Stomach (tissue), 9 donors: ENCODE measurements around the gene RAI1. TPM values are rescaled to one million over a fixed set of nuclear protein-coding genes. Genes with fewer than 3 reads are reported as not detected.

Experiments
- DNase-seq, 2 donors: peaks; one replicate each; pipeline versions ENCODE4 v3.0.0 to v3.0.0-alpha.2; 2013 to 2019
- H3K27ac ChIP-seq, 5 donors: fragments of 200-600 bp in 4 of 5; sonication (generic) in 4 of 5; one replicate each; pipeline ENCODE4 v1.5.1; 2013 to 2019; ENCODE audit warnings: mild to moderate bottlenecking in 1 of 5, moderate library complexity in 1 of 5
- H3K27me3 ChIP-seq, 3 donors: fragments of 200-600 bp; sonication (generic); one replicate each; pipeline ENCODE4 v1.5.1; 2017 to 2019; ENCODE audit warnings: mixed run types in 1 of 3
- H3K36me3 ChIP-seq, 4 donors: fragments of 200-600 bp; sonication (generic); 1 replicate in 3 of 4; 2 replicates in 1 of 4; pipeline ENCODE4 v1.5.1; 2016 to 2019
- H3K4me1 ChIP-seq, 4 donors: fragments of 200-600 bp; sonication (generic); one replicate each; pipeline ENCODE4 v1.5.1; 2016 to 2019
- H3K4me3 ChIP-seq, 4 donors: fragments of 200-600 bp; sonication (generic) in 3 of 4; one replicate each; pipeline ENCODE4 v1.5.1; 2016 to 2019; ENCODE audit warnings: mild to moderate bottlenecking in 1 of 4
- H3K9me3 ChIP-seq, 4 donors: fragments of 200-600 bp; sonication (generic); one replicate each; pipeline ENCODE4 v1.5.1; 2016 to 2019
- CTCF ChIP-seq, 7 experiments: fragments of 450-650 bp in 4 of 7; fragments of 200-600 bp in 3 of 7; sonication (generic) in 3 of 7; IDR thresholded peaks; one replicate each; pipeline ENCODE4 v1.5.1; 2016 to 2019; ENCODE audit warnings: antibody characterized with exemption in 7 of 7, control low read depth in 2 of 7, mild to moderate bottlenecking in 1 of 7
- EP300 ChIP-seq: sonication (generic); formaldehyde crosslinking; IDR thresholded peaks from one replicate; pipeline ENCODE4 v1.6.1; 2017; ENCODE audit warnings: antibody characterized with exemption
- POLR2A ChIP-seq, 4 donors: fragments of 450-650 bp; IDR thresholded peaks; one replicate each; pipeline ENCODE4 v1.6.1; 2016; ENCODE audit warnings: antibody characterized with exemption in 4 of 4, control low read depth in 2 of 4, mild to moderate bottlenecking in 1 of 4, moderate library complexity in 1 of 4
- POLR2AphosphoS5 ChIP-seq, 3 donors: sonication (generic); formaldehyde crosslinking; IDR thresholded peaks; one replicate each; pipeline ENCODE4 v1.6.1; 2016; ENCODE audit warnings: antibody characterized with exemption in 3 of 3
- WGBS, 5 donors: extraction: QIAGEN DNeasy Blood & Tissue Kit in 3 of 5; methylation state at CpG; one replicate each; pipeline versions ENCODE4 v1.1.5 to v1.1.7; 2013 to 2018; 5-methylcytosine and 5-hydroxymethylcytosine counted together
- intact Hi-C: fragments of 100-400 bp; cut with DNase I; formaldehyde crosslinking; loops from one replicate; pipeline ENCODE4 v1.15.1; 2023; ENCODE audit warnings: low total_unique reads
- polyA plus RNA-seq, 3 donors: library from polyadenylated mRNA; stranded (reverse); fragments of 200-250 nt; gene quantifications; one replicate each; pipeline ENCODE4 v1.2.3, GENCODE V29; 2013
- total RNA-seq, 5 donors: library from RNA; depleted of rRNA; stranded (reverse); fragments of >200 nt; gene quantifications; one replicate each; pipeline versions ENCODE4 v1.1.0 to v1.2.3, GENCODE V29; 2014 to 2016
- donor health status: healthy with polysubstance abuse.
- donor health status: Bipolar disorder and iron deficiency.
- donor health status: healthy.

Gene RAI1
- total and polyA plus RNA-seq, 8 donors: 4.6 to 94.5 (median 28.3) TPM

GRCh38 chr17:17645961-17646360 is 35.3 kb upstream of the RAI1 start:
- DNase-seq: no peak
- intact Hi-C loops: no loop called here
- no peak overlapping the region for H3K27ac ChIP-seq
- no peaks in the 10 kb centered on the region for H3K4me1 ChIP-seq
- no peak overlapping the region for H3K4me3 ChIP-seq
- TF ChIP-seq CTCF (IDR thresholded peaks at IDR 0.05) (no peak), POLR2AphosphoS5 (IDR thresholded peaks at IDR 0.05) (no peak), EP300 (no peak), POLR2A (IDR thresholded peaks at IDR 0.05) (no peak)
- H3K36me3 ChIP-seq: no peaks in the 10 kb centered on the region
- H3K27me3 ChIP-seq: peaks cover 0 to 4% (median 0%) of the 10 kb centered on the region in 3 donors
- H3K9me3 ChIP-seq: peaks cover 0 to 6% (median 5%) of the 10 kb centered on the region in 4 donors
- 87 to 97% (median 95%) methylated on average over 2 of the region's 2 CpGs for WGBS, 5 donors

GRCh38 chr17:17647524-17648178 is 33.6 kb upstream of the RAI1 start:
- TF ChIP-seq CTCF (IDR thresholded peaks at IDR 0.05) (no peak), EP300 (no peak), POLR2AphosphoS5 (IDR thresholded peaks at IDR 0.05) (no peak), POLR2A (IDR thresholded peaks at IDR 0.05) (no peak)
- WGBS, 5 donors: 67 to 81% (median 76%) methylated on average over 14 of the region's 14 CpGs
- intact Hi-C loops: no loop called here

DNA sequence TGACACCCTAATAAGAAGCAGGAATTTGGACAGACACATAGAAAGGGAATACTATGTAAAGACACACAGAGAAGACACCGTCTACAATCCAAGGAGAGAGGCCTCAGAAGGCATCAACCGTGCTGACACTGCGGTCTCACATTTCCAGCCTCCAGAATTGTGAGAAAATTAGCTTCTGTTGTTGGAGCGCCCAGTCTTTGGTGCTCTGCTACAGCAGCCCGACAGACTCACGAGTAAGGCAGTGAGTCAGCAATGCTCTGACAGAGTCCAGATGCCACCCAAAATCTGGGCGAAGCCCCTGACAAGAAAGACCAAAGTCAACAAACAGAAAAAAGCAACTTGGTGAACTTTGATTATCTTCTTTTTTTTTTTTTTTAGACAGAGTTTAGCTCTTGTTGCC is 32.5 kb upstream of the RAI1 start:
- peaks cover 0 to 6% (median 5%) of the 10 kb centered on the region in 4 donors for H3K9me3 ChIP-seq
- no peaks in the 10 kb centered on the region for H3K36me3 ChIP-seq
- intact Hi-C loops: no loop called here
- H3K27ac ChIP-seq: no peak overlapping the region
- 64 to 74% (median 70%) methylated on average over 7 of the region's 7 CpGs for WGBS, 5 donors
- H3K27me3 ChIP-seq: peaks cover 0 to 4% (median 0%) of the 10 kb centered on the region in 3 donors
- DNase-seq: peak in 1 of 2 donors; percentile 27
- no peak overlapping the region for H3K4me3 ChIP-seq
- no peak for TF ChIP-seq POLR2AphosphoS5 (IDR thresholded peaks at IDR 0.05)
- no peaks in the 10 kb centered on the region for H3K4me1 ChIP-seq

More at GRCh38 chr17:17647524-17648178, 33.6 kb upstream of the RAI1 start:
- Histone ChIP-seq H3K27me3 (peaks cover 0 to 4% (median 0%) of the 10 kb centered on the region in 3 donors), H3K36me3 (no peaks in the 10 kb centered on the region), H3K27ac (no peak overlapping the region), H3K4me1 (no peaks in the 10 kb centered on the region), H3K4me3 (no peak overlapping the region), H3K9me3 (peaks cover 0 to 6% (median 5%) of the 10 kb centered on the region in 4 donors)
- no peak for DNase-seq

DNA sequence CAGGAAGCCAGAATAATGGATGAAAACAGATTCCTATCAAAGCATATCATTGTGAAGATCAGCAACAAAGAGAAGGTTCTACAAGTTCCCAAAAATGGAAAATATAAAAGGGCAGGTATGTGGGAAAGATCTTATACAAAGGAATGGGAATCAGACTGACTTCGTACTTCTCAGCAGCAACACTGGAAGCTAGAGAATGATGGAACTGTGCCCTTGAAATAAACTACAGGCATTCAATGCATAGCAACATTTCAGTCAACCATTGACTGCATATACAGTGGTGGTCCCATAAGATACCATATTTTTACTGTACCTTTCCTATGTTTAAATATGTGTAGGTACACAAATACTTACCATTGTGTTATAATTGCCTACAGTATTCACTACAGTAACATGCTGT is 30.3 kb upstream of the RAI1 start:
- DNase-seq: no peak
- no peaks in the 10 kb centered on the region for H3K27me3 ChIP-seq
- intact Hi-C loops: no loop called here
- no peaks in the 10 kb centered on the region for H3K9me3 ChIP-seq
- no peak overlapping the region for H3K27ac ChIP-seq
- no peaks in the 10 kb centered on the region for H3K36me3 ChIP-seq
- TF ChIP-seq EP300 (no peak), CTCF (IDR thresholded peaks at IDR 0.05) (no peak), POLR2AphosphoS5 (IDR thresholded peaks at IDR 0.05) (no peak), POLR2A (IDR thresholded peaks at IDR 0.05) (no peak)
- WGBS, 5 donors: 92 to 100% (median 95%) methylated on average over 1 of the region's 1 CpG
- no peaks in the 10 kb centered on the region for H3K4me1 ChIP-seq
- no peak overlapping the region for H3K4me3 ChIP-seq

- TF ChIP-seq EP300 (no peak), POLR2AphosphoS5 (IDR thresholded peaks at IDR 0.05) (no peak), POLR2A (IDR thresholded peaks at IDR 0.05) (no peak), CTCF (IDR thresholded peaks at IDR 0.05) (no peak)
- intact Hi-C loops: no loop called here
Measured at GRCh38 chr17:17653343-17653742, 27.9 kb upstream of the RAI1 start.

More at GRCh38 chr17:17653343-17653742, 27.9 kb upstream of the RAI1 start:
- H3K4me3 ChIP-seq: no peak overlapping the region
- H3K9me3 ChIP-seq: peaks cover 0 to 12% (median 6%) of the 10 kb centered on the region in 4 donors
- no peak for DNase-seq
- H3K4me1 ChIP-seq: no peaks in the 10 kb centered on the region
- H3K27ac ChIP-seq: no peak overlapping the region
- 61 to 83% (median 70%) methylated on average over 3 of the region's 3 CpGs for WGBS, 5 donors
- no peaks in the 10 kb centered on the region for H3K36me3 ChIP-seq
- no peaks in the 10 kb centered on the region for H3K27me3 ChIP-seq
